Activated CD4-positive, alpha-beta T cell treated with anti-CD3 and anti-CD28 coated beads for 36 hours (primary cell): Measurements from ENCODE around the gene LCN10. TPM values are rescaled to one million over a fixed set of nuclear protein-coding genes. Genes with fewer than 3 reads are reported as not detected.

Source experiments
- ATAC-seq: fragments of 200-7000 bp; cut with Tn5 transposase; one replicate; pipeline ENCODE4 v1.10.0; 2021; ENCODE audit warnings: mild to moderate bottlenecking, moderate library complexity
- CTCF ChIA-PET: fragments of 350-600 bp; sonication (Branson Sonifier 250); formaldehyde crosslinking; loops from one replicate; lab custom pipeline; 2021; ENCODE audit warnings: antibody characterized with exemption; lab: Charles Lee
- POLR2A ChIA-PET: fragments of 350-600 bp; sonication (Branson Sonifier 250); formaldehyde crosslinking; loops from one replicate; lab custom pipeline; 2021; ENCODE audit warnings: antibody characterized with exemption, inconsistent platforms; lab: Charles Lee
- DNase-seq: peaks from one replicate; pipeline ENCODE4 v3.0.0-alpha.2; 2020
- H3K27ac Mint-ChIP-seq: one replicate; pipeline ENCODE4 v1.8.0; 2021; ENCODE audit warnings: mixed read lengths
- H3K27me3 Mint-ChIP-seq: one replicate; pipeline ENCODE4 v1.8.0; 2021; ENCODE audit warnings: mixed read lengths
- H3K36me3 Mint-ChIP-seq: one replicate; pipeline ENCODE4 v1.8.0; 2021; ENCODE audit warnings: low read depth, mixed read lengths
- H3K4me1 Mint-ChIP-seq: one replicate; pipeline ENCODE4 v1.8.0; 2021; ENCODE audit warnings: mixed read lengths
- H3K4me3 Mint-ChIP-seq: one replicate; pipeline ENCODE4 v1.8.0; 2021; ENCODE audit warnings: mild to moderate bottlenecking, moderate library complexity, mixed read lengths
- H3K9me3 Mint-ChIP-seq: one replicate; pipeline ENCODE4 v1.8.0; 2021; ENCODE audit warnings: low read depth, mixed read lengths
- intact Hi-C, 2 experiments: fragments of 100-400 bp; cut with DNase I in 1 of 2; cut with micrococcal nuclease in 1 of 2; formaldehyde crosslinking; loops; one replicate each; pipeline versions ENCODE4 v1.14.2 to v1.15.1; 2022 to 2024; cut with DNase I, micrococcal nuclease
- total RNA-seq, 2 experiments: library from RNA; stranded (reverse); gene quantifications; one replicate each; pipeline ENCODE4 v1.2.3, GENCODE V29; 2021

The LCN10 gene
- total RNA-seq, 2 experiments from 2014 or later = 0.71 to 1.2 TPM

DNA sequence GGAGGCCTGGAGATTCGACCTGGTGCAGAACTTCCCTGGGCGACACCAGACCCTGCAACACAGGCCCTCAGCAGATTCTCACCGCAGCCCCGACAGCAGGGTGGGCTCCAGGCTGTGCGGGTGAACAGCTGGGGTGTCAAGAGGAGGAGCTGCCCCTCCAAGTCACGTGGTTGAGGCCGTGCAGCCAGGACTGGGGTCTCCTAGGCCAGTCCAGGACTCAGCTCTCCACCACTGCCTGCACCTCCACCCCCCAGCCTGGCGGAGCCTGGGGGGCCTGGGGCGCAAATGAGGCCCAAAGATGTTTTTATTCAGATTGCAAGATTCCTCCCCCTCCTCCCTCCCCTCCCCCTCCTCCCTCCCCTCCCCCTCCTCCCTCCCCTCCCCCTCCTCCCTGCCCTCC is 46.2 kb downstream of the LCN10 start:
- Mint-ChIP-seq H3K4me3 (no peak overlapping the region), H3K9me3 (no peaks in the 10 kb centered on the region), H3K27me3 (peaks cover 13% of the 10 kb centered on the region), H3K4me1 (peaks cover 14% of the 10 kb centered on the region), H3K27ac (no peak overlapping the region), H3K36me3 (no peaks in the 10 kb centered on the region)
- CTCF ChIA-PET = no interaction called here
- DNase-seq (no peak), ATAC-seq (no peak)
- POLR2A ChIA-PET = no interaction called here
- intact Hi-C loops = no loop called here

DNA sequence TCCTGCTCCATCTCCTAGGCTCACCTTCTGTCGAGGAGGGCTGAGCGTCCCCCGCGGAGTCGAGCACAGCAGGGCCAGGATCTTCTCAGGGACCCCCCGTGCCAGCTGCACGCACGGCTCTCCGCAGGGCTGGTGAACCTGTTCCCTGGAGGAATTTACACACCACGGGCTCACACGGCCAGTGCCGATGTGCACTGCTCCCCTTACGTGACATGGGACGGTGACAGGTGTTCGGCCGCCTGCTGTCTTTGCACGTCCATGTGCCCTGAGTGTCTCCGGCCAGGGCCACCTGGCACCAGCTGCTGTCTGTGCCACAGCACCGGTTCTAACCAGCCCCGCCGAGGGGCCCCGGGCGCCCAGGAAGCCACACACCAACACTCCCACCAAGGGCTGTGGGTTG is 46.8 kb downstream of the LCN10 start:
- Mint-ChIP-seq H3K27ac (no peak overlapping the region), H3K27me3 (peaks cover 13% of the 10 kb centered on the region), H3K4me3 (no peak overlapping the region), H3K4me1 (peaks cover 9% of the 10 kb centered on the region), H3K36me3 (no peaks in the 10 kb centered on the region), H3K9me3 (no peaks in the 10 kb centered on the region)
- ChIA-PET CTCF (no interaction called here), POLR2A (no interaction called here)
- no peak for ATAC-seq
- intact Hi-C loops = no loop called here
- no peak for DNase-seq

- no peak overlapping the region for H3K4me3 Mint-ChIP-seq
- CTCF ChIA-PET = no interaction called here
These were observed 47.3 kb downstream of the LCN10 start for GRCh38 chr9:136695435-136695895.

DNA sequence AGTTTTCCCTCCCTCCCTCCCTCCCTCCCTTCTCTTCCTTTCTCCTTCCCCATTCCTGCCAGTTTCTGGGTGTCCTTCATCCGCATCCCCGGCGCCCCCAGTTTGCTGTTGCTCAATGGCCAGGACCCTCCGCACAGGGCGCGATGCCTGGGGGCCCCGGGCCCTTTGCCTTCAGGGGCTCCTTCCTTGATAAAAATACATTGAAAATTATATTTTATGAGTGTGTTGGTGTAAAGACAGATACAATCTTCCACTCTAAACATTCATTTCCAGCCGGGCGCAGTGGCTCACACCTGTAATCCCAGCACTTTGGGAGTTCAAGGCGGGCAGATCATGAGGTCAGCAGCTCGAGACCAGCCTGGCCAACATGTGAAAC is 47.9 kb downstream of the LCN10 start:
- intact Hi-C loops = loop anchor here in 1 of 2 experiments (1.0 kb wide), 1 partner anchor 210 kb away; no protein-coding TSS in a partner anchor
- Mint-ChIP-seq H3K4me3 (no peak overlapping the region), H3K36me3 (no peaks in the 10 kb centered on the region), H3K27me3 (peaks cover 9% of the 10 kb centered on the region), H3K27ac (no peak overlapping the region), H3K9me3 (no peaks in the 10 kb centered on the region), H3K4me1 (no peaks in the 10 kb centered on the region)
- ATAC-seq = no peak
- DNase-seq = no peak
- ChIA-PET CTCF (interaction anchor here (0.8 kb wide), 1 partner anchor 69 kb away, joined by 3 read pairs; no protein-coding TSS in a partner anchor), POLR2A (no interaction called here)

More at GRCh38 chr9:136695435-136695895, 47.3 kb downstream of the LCN10 start:
- H3K27ac Mint-ChIP-seq = no peak overlapping the region
- DNase-seq (no peak), ATAC-seq (no peak)
- POLR2A ChIA-PET = no interaction called here
- H3K27me3 Mint-ChIP-seq = peaks cover 13% of the 10 kb centered on the region
- H3K4me1 Mint-ChIP-seq = peaks cover 4% of the 10 kb centered on the region
- H3K9me3 Mint-ChIP-seq = no peaks in the 10 kb centered on the region
- intact Hi-C loops = no loop called here
- H3K36me3 Mint-ChIP-seq = no peaks in the 10 kb centered on the region

- no peak overlapping the region for H3K27ac Mint-ChIP-seq
- H3K4me3 Mint-ChIP-seq = no peak overlapping the region
- H3K4me1 Mint-ChIP-seq = no peaks in the 10 kb centered on the region
- H3K36me3 Mint-ChIP-seq = no peaks in the 10 kb centered on the region
- ChIA-PET CTCF (interaction anchor here (0.7 to 1.3 kb wide), 3 partner anchors 46 to 210 kb away, joined by 3 to 4 read pairs (median 3); no protein-coding TSS in a partner anchor), POLR2A (no interaction called here)
- peak; percentile 82 for ATAC-seq
- peak; percentile 74 for DNase-seq
- H3K27me3 Mint-ChIP-seq = peaks cover 9% of the 10 kb centered on the region
- intact Hi-C loops = loop anchor here in 1 of 2 experiments (1.0 kb wide), 1 partner anchor 209 kb away; no protein-coding TSS in a partner anchor
- no peaks in the 10 kb centered on the region for H3K9me3 Mint-ChIP-seq
These were observed 48.4 kb downstream of the LCN10 start for GRCh38 chr9:136694163-136694871.

GRCh38 chr9:136693490-136694162 is 49.1 kb downstream of the LCN10 start:
- no peaks in the 10 kb centered on the region for H3K9me3 Mint-ChIP-seq
- POLR2A ChIA-PET = no interaction called here

DNA sequence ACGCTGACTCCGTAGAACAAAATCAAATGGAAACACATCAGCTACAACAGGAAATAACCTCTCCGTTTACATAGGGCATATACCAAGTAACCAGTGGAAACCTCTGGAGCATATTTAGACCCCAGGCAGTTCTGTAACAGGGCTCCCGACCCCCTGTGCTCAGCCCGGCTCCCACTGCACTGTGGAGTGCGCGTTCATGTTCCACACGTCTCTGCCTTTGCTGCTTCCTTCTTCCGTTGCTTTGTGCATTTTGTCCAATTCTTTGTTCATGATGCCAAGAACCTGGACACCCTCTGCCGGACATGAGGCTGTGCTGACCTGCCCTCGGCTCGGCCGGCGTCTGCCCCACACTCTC is 49.6 kb downstream of the LCN10 start:
- H3K27ac Mint-ChIP-seq = no peak overlapping the region
- POLR2A ChIA-PET = no interaction called here
- peaks cover 8% of the 10 kb centered on the region for H3K27me3 Mint-ChIP-seq
- no peaks in the 10 kb centered on the region for H3K9me3 Mint-ChIP-seq
- no peaks in the 10 kb centered on the region for H3K36me3 Mint-ChIP-seq
- ATAC-seq (no peak), DNase-seq (no peak)
- intact Hi-C loops = no loop called here
- no peak overlapping the region for H3K4me3 Mint-ChIP-seq
- CTCF ChIA-PET = interaction anchor here (0.6 to 1.3 kb wide), 2 partner anchors 61 to 209 kb away, joined by 3 to 4 read pairs; no protein-coding TSS in a partner anchor
- no peaks in the 10 kb centered on the region for H3K4me1 Mint-ChIP-seq

More at GRCh38 chr9:136693490-136694162, 49.1 kb downstream of the LCN10 start:
- intact Hi-C loops = loop anchor here in 1 of 2 experiments (1.0 kb wide), 1 partner anchor 208 kb away; no protein-coding TSS in a partner anchor
- Mint-ChIP-seq H3K4me1 (no peaks in the 10 kb centered on the region), H3K36me3 (no peaks in the 10 kb centered on the region), H3K27me3 (peaks cover 10% of the 10 kb centered on the region), H3K4me3 (no peak overlapping the region), H3K27ac (no peak overlapping the region)
- CTCF ChIA-PET = interaction anchor here (0.6 to 1.3 kb wide), 3 partner anchors 47 to 209 kb away, joined by 3 to 4 read pairs (median 3); no protein-coding TSS in a partner anchor
- DNase-seq (peak; percentile 55), ATAC-seq (peak; percentile 42)

GRCh38 chr9:136692185-136693134 is 50.3 kb downstream of the LCN10 start:
- H3K4me3 Mint-ChIP-seq = no peak overlapping the region
- no peaks in the 10 kb centered on the region for H3K9me3 Mint-ChIP-seq
- CTCF ChIA-PET = interaction anchor here (0.6 to 1.3 kb wide), 2 partner anchors 60 to 208 kb away, joined by 3 to 4 read pairs; no protein-coding TSS in a partner anchor
- DNase-seq = no peak
- intact Hi-C loops = no loop called here
- ATAC-seq = no peak
- H3K36me3 Mint-ChIP-seq = no peaks in the 10 kb centered on the region
- no peak overlapping the region for H3K27ac Mint-ChIP-seq
- H3K4me1 Mint-ChIP-seq = no peaks in the 10 kb centered on the region
- H3K27me3 Mint-ChIP-seq = peaks cover 6% of the 10 kb centered on the region
- POLR2A ChIA-PET = no interaction called here

DNA sequence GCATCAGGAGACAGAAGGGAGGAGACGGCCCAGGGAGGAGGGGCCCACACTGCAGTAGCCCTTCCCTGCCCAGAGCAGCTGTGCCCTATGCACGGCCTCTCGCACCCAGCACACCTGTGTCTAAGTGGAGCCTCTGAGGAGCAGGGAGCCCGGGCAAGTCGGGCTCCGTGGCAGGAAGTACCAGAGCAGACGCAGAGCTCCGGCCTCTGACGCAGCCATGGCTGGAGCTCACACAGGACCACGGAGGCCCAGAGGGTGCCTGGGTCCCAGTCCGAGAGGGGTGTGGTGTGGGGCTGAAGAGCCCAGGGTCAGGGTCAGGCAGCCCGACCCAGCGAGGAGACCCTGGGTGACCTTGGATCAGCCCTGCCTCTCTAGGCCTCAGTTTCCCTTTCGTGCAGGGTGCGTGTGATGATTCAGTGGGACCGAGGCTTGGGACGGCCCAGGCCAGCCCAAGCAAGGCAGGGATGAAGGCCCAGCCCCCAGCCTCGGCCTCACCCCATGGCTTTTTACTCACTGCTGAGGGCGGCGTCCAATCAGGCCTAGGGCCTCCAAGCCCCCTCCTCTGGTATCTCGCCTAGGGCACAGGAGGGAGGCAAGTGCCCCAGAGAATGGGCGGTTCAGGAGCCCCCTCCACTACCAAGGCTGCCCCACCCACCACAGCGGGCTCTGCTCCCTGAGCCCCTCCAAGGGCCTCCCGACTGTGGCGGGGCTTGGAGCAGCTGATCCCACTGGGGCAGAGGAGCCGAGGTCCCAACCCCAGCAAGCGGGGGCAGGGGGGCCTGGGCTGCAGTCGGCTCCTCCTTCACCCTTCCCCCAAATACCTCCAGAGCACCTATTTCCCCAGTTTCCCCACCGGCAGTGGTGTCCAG is 51.2 kb downstream of the LCN10 start:
- H3K9me3 Mint-ChIP-seq = no peaks in the 10 kb centered on the region
- H3K36me3 Mint-ChIP-seq = no peaks in the 10 kb centered on the region
- peaks cover 4% of the 10 kb centered on the region for H3K27me3 Mint-ChIP-seq
- ChIA-PET CTCF (no interaction called here), POLR2A (no interaction called here)
- intact Hi-C loops = no loop called here
- ATAC-seq = no peak
- H3K27ac Mint-ChIP-seq = no peak overlapping the region
- DNase-seq = no peak
- no peaks in the 10 kb centered on the region for H3K4me1 Mint-ChIP-seq
- no peak overlapping the region for H3K4me3 Mint-ChIP-seq

GRCh38 chr9:136690806-136691261 is 51.9 kb downstream of the LCN10 start:
- Mint-ChIP-seq H3K4me3 (no peak overlapping the region), H3K9me3 (no peaks in the 10 kb centered on the region), H3K4me1 (no peaks in the 10 kb centered on the region), H3K27me3 (peaks cover 3% of the 10 kb centered on the region), H3K27ac (no peak overlapping the region), H3K36me3 (no peaks in the 10 kb centered on the region)
- intact Hi-C loops = no loop called here
- CTCF ChIA-PET = no interaction called here
- DNase-seq (no peak), ATAC-seq (no peak)
- POLR2A ChIA-PET = no interaction called here
